H1 (cell line): Measurements from ENCODE around the gene CTLA4. TPM values are rescaled to one million over a fixed set of nuclear protein-coding genes. Genes with fewer than 3 reads are reported as not detected.

Experiments
- CTCF ChIA-PET: fragments of 300-600 bp; sonication (Branson Sonifier 250); formaldehyde crosslinking; loops from one replicate; lab custom pipeline; 2021; ENCODE audit not compliant: partially characterized antibody; lab: Charles Lee
- POLR2A ChIA-PET: fragments of 300-600 bp; sonication (Branson Sonifier 250); formaldehyde crosslinking; loops from one replicate; lab custom pipeline; 2021; ENCODE audit warnings: inconsistent platforms; ENCODE audit not compliant: partially characterized antibody; lab: Charles Lee
- DNase-seq, 2 experiments: peaks; one replicate each; pipeline versions ENCODE4 v3.0.0 to v3.0.0-alpha.2; 2010 to 2022; ENCODE audit warnings: low spot score in 2 of 2, low read depth in 1 of 2, mixed read lengths in 1 of 2
- FAIRE-seq: peaks from 2 replicates; lab custom pipeline; 2011; peaks lifted over from hg19 to GRCh38; lab: Jason Lieb, UNC
- H2AFZ ChIP-seq: 2 replicates; pipeline ENCODE4 v1.8.1; 2012; ENCODE audit warnings: low read length, inconsistent platforms
- H2AK5ac ChIP-seq: 2 replicates; pipeline ENCODE4 v1.6.1; 2013; ENCODE audit warnings: low read depth, low read length
- H2BK120ac ChIP-seq: replicated peaks from 2 replicates; pipeline ENCODE3; 2013; ENCODE audit warnings: low read depth, low read length, inconsistent platforms
- H2BK12ac ChIP-seq: 2 replicates; pipeline ENCODE4 v1.6.1; 2013; ENCODE audit warnings: low read depth, low read length
- H2BK15ac ChIP-seq: 2 replicates; pipeline ENCODE4 v1.6.1; 2013; ENCODE audit warnings: low read length
- H2BK20ac ChIP-seq: 2 replicates; pipeline ENCODE4 v1.6.1; 2013; ENCODE audit warnings: low read length
- H2BK5ac ChIP-seq: 2 replicates; pipeline ENCODE4 v1.6.1; 2013; ENCODE audit warnings: low read depth, low read length
- H3K14ac ChIP-seq: 2 replicates; pipeline ENCODE4 v1.6.1; 2013; ENCODE audit warnings: inconsistent platforms; ENCODE audit not compliant: insufficient read length
- H3K18ac ChIP-seq: 2 replicates; pipeline ENCODE4 v1.6.1; 2013; ENCODE audit warnings: low read length; ENCODE audit errors: extremely low read depth
- H3K23ac ChIP-seq: 2 replicates; pipeline ENCODE4 v1.6.1; 2013; ENCODE audit warnings: inconsistent platforms; ENCODE audit not compliant: insufficient read length
- H3K23me2 ChIP-seq: 2 replicates; pipeline ENCODE4 v1.6.1; 2013; ENCODE audit warnings: low read depth, low read length
- H3K27ac ChIP-seq: 2 replicates; pipeline ENCODE4 v1.6.1; 2011; ENCODE audit warnings: low read depth, low read length, inconsistent platforms
- H3K27me3 ChIP-seq, 4 experiments: replicated peaks in 1 of 4; 1 replicate in 1 of 4; 2 replicates in 3 of 4; pipeline versions ENCODE4 v1.6.1 to v1.8.1; 2011 to 2013; ENCODE audit warnings: low read length in 3 of 4, mild to moderate bottlenecking in 3 of 4, inconsistent platforms in 2 of 4, mixed read lengths in 2 of 4, moderate library complexity in 1 of 4; ENCODE audit not compliant: control insufficient read depth in 3 of 4, insufficient read depth in 3 of 4; ENCODE audit errors: extremely low read depth in 1 of 4
- H3K36me3 ChIP-seq, 4 experiments: 2 replicates each; pipeline versions ENCODE4 v1.6.1 to v1.8.1; 2011 to 2013; ENCODE audit warnings: mild to moderate bottlenecking in 4 of 4, low read length in 3 of 4, moderate library complexity in 2 of 4, control low read depth in 1 of 4, inconsistent platforms in 1 of 4; ENCODE audit not compliant: insufficient read depth in 4 of 4, control insufficient read depth in 2 of 4
- H3K4ac ChIP-seq: replicated peaks from 2 replicates; pipeline ENCODE3; 2013; ENCODE audit warnings: low read length, low read depth, mixed read lengths, inconsistent platforms; ENCODE audit not compliant: insufficient read length
- H3K4me1 ChIP-seq, 4 experiments: replicated peaks in 1 of 4; 1 replicate in 1 of 4; 2 replicates in 3 of 4; pipeline versions ENCODE4 v1.6.1 to v1.8.1; 2011 to 2013; ENCODE audit warnings: low read length in 3 of 4, inconsistent platforms in 2 of 4, mixed read lengths in 1 of 4; ENCODE audit not compliant: insufficient read depth in 4 of 4, control insufficient read depth in 3 of 4
- H3K4me2 ChIP-seq, 2 experiments: 2 replicates each; pipeline versions ENCODE4 v1.6.1 to v1.8.1; 2011 to 2013; ENCODE audit warnings: low read depth in 2 of 2, low read length in 2 of 2, control low read depth in 1 of 2, inconsistent platforms in 1 of 2, mild to moderate bottlenecking in 1 of 2; ENCODE audit not compliant: insufficient read depth in 1 of 2
- H3K4me3 ChIP-seq, 4 experiments: fragments of 200-600, 300-600 bp in 1 of 4; sonication (generic), shearing (Covaris generic), sonication (Bioruptor Twin) in 1 of 4; 2 replicates each; pipeline versions ENCODE4 v1.5.1 to v1.8.1; 2011 to 2016; ENCODE audit warnings: low read length in 4 of 4, low read depth in 3 of 4, control low read depth in 2 of 4, inconsistent platforms in 2 of 4, mild to moderate bottlenecking in 2 of 4, mixed read lengths in 1 of 4, moderate library complexity in 1 of 4; ENCODE audit not compliant: insufficient read depth in 2 of 4; ENCODE audit errors: extremely low read depth in 1 of 4
- H3K56ac ChIP-seq: replicated peaks from 2 replicates; pipeline ENCODE3; 2013; ENCODE audit warnings: low read depth, mild to moderate bottlenecking, mixed read lengths, low read length, inconsistent platforms; ENCODE audit not compliant: insufficient read length
- H3K79me1 ChIP-seq: 2 replicates; pipeline ENCODE4 v1.6.1; 2013; ENCODE audit warnings: low read depth, low read length, control low read depth
- H3K79me2 ChIP-seq, 2 experiments: 2 replicates each; pipeline versions ENCODE4 v1.6.1 to v1.8.1; 2012 to 2013; ENCODE audit warnings: low read length in 2 of 2, mild to moderate bottlenecking in 2 of 2, inconsistent platforms in 1 of 2; ENCODE audit not compliant: insufficient read depth in 2 of 2, control insufficient read depth in 1 of 2
- H3K9ac ChIP-seq, 4 experiments: replicated peaks in 1 of 4; 1 replicate in 1 of 4; 2 replicates in 3 of 4; pipeline versions ENCODE4 v1.6.1 to v1.8.1; 2011 to 2013; ENCODE audit warnings: low read depth in 3 of 4, low read length in 3 of 4, control low read depth in 2 of 4, mild to moderate bottlenecking in 2 of 4, moderate library complexity in 2 of 4, inconsistent platforms in 1 of 4; ENCODE audit errors: extremely low read depth in 1 of 4
- H3K9me3 ChIP-seq, 2 experiments: 2 replicates each; pipeline versions ENCODE4 v1.6.1 to v1.8.1; 2012 to 2013; ENCODE audit warnings: mild to moderate bottlenecking in 2 of 2, moderate library complexity in 2 of 2, control low read depth in 1 of 2, inconsistent platforms in 1 of 2, low read depth in 1 of 2, low read length in 1 of 2, mixed read lengths in 1 of 2; ENCODE audit not compliant: insufficient read depth in 2 of 2
- H4K20me1 ChIP-seq, 2 experiments: replicated peaks in 1 of 2; 2 replicates each; pipeline versions ENCODE3 to v1.8.1; 2011 to 2013; ENCODE audit warnings: inconsistent platforms in 2 of 2, low read length in 2 of 2, mild to moderate bottlenecking in 1 of 2; ENCODE audit not compliant: insufficient read depth in 2 of 2, control insufficient read depth in 1 of 2
- H4K5ac ChIP-seq: 2 replicates; pipeline ENCODE4 v1.6.1; 2013; ENCODE audit warnings: low read length, low read depth, mixed read lengths, inconsistent platforms; ENCODE audit not compliant: insufficient read length
- H4K8ac ChIP-seq: 2 replicates; pipeline ENCODE4 v1.8.0; 2013; ENCODE audit warnings: mild to moderate bottlenecking, moderate library complexity, low read length, inconsistent platforms; ENCODE audit not compliant: insufficient read depth; ENCODE audit errors: extremely low read depth
- H4K91ac ChIP-seq: replicated peaks from 2 replicates; pipeline ENCODE3; 2013; ENCODE audit warnings: low read length, mixed read lengths, inconsistent platforms; ENCODE audit not compliant: insufficient read length
- CHD2 ChIP-seq: IDR thresholded peaks from 2 replicates; pipeline ENCODE4 v1.6.1; 2012; ENCODE audit warnings: low read length, improper control_type of control experiment
- WGBS, 2 experiments: shearing (Covaris generic) in 1 of 2; methylation state at CpG; one replicate each; pipeline versions ENCODE4 v1.1.6 to v1.1.7; 2013 to 2015; ENCODE audit warnings: low lambda C conversion rate in 2 of 2, mixed read lengths in 2 of 2, inconsistent platforms in 1 of 2, low coverage in 1 of 2, missing lambda C conversion rate in 1 of 2; ENCODE audit not compliant: insufficient replicate concordance in 2 of 2, insufficient coverage in 1 of 2, insufficient read length in 1 of 2; ENCODE audit errors: extremely low coverage in 1 of 2, missing lambda C conversion rate in 1 of 2; 5-methylcytosine and 5-hydroxymethylcytosine counted together
- polyA plus RNA-seq, 7 experiments: library from polyadenylated mRNA; depleted of rRNA in 3 of 7; stranded (reverse) in 5 of 7; unstranded in 2 of 7; fragments of >200 nt in 5 of 7; fragments of 200-250 nt in 2 of 7; gene quantifications; 1 replicate in 5 of 7; 2 replicates in 1 of 7; 4 replicates in 1 of 7; pipeline versions ENCODE4 v1.2.1 to v1.2.3, GENCODE V29; 2011 to 2013; ENCODE audit warnings: missing spikeins in 2 of 7, mixed read lengths in 2 of 7
- total RNA-seq: library from RNA; stranded (reverse); fragmentation: NEBNext Ultra II Directional; extraction: Animal tissue kit (Norgen Biotek cat#: 25700); gene quantifications from 2 replicates; pipeline ENCODE4 v1.2.1, GENCODE V29; 2021
- TF ChIP-seq, protein P1 (sequence below): IDR thresholded peaks from 2 replicates; pipeline ENCODE4 v1.6.1; 2011; ENCODE audit warnings: low read depth, mild to moderate bottlenecking, low read length; ENCODE audit not compliant: insufficient read depth

CTLA4 gene
- total and polyA plus RNA-seq, 2 of the 8 experiments (the other 6 are each of a cell fraction or from before 2014, with no cell fraction given): not detected

DNA sequence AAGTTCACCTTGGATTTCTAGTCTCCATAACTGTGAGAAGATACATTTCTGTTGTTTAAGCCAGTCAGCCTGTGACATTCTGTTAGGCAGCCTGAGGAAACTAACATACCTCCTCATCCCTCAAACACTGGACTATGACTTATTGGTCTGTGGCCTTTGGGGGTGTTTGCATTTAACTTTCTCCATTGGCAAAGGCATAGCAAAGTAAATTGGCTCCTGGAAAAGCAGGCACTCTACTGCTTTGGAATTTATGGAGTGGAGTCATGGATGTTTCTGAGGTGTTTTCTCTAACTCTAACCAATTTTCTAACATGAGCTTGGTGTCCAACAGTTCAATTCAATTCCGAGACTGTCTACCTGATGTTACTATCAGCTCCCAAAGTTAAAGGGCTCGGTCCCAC, 48.9 kb upstream of the CTLA4 start:
- H3K79me1 ChIP-seq: no peaks in the 10 kb centered on the region
- H2BK15ac ChIP-seq: no peak overlapping the region
- no peaks in the 10 kb centered on the region for H3K27me3 ChIP-seq
- 87% methylated on average over 2 of the region's 2 CpGs; no CpG with 5 or more reads in 1 of the 2 experiments for WGBS, 2 experiments
- H2BK20ac ChIP-seq: no peak overlapping the region
- no peak overlapping the region for H3K27ac ChIP-seq
- no peaks in the 10 kb centered on the region for H3K9me3 ChIP-seq
- H2BK12ac ChIP-seq: no peak overlapping the region
- no peaks in the 10 kb centered on the region for H3K36me3 ChIP-seq
- no peak overlapping the region for H3K4me2 ChIP-seq
- H3K79me2 ChIP-seq: no peaks in the 10 kb centered on the region
- no peak overlapping the region for H3K23ac ChIP-seq
- no peak overlapping the region for H4K5ac ChIP-seq
- DNase-seq: no peak
- H3K4ac ChIP-seq: no peak overlapping the region
- H3K4me1 ChIP-seq: no peaks in the 10 kb centered on the region
- H4K8ac ChIP-seq: no peak overlapping the region
- CTCF ChIA-PET: no interaction called here
- no peak overlapping the region for H2AK5ac ChIP-seq
- POLR2A ChIA-PET: no interaction called here
- H3K23me2 ChIP-seq: no peaks in the 10 kb centered on the region
- TF ChIP-seq CHD2: no peak
- TF ChIP-seq, protein P1, sequence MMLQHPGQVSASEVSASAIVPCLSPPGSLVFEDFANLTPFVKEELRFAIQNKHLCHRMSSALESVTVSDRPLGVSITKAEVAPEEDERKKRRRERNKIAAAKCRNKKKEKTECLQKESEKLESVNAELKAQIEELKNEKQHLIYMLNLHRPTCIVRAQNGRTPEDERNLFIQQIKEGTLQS: no peak
- H3K4me3 ChIP-seq: no peak overlapping the region
- no peak overlapping the region for H2BK5ac ChIP-seq
- H3K18ac ChIP-seq: no peak overlapping the region
- H4K91ac ChIP-seq: no peak overlapping the region
- no peaks in the 10 kb centered on the region for H4K20me1 ChIP-seq
- H2BK120ac ChIP-seq: no peak overlapping the region
- H3K56ac ChIP-seq: no peak overlapping the region
- no peak overlapping the region for H2AFZ ChIP-seq
- no peak for FAIRE-seq
- H3K9ac ChIP-seq: no peak overlapping the region
- H3K14ac ChIP-seq: no peak overlapping the region
